Measurements from ENCODE around the gene SRGN.

The SRGN gene

DNA sequence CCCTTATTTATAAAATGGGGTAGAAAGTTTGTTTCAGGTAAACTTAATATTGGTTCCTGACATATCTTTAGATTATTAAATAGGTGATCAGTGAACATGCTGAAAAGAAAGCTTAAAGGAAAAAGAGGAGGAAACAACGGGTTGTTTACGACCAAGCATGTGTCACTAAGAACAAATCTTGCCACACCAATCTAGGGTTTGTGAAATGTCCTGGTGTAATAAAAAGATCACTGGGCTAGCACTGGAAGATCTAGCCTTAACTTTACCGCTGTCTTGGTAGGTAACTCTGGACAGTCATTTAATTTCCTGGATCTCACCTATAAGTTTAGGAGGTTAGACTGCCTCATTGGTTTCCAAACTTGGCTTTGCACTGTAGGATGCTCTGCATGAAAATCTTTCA, 55.1 kb downstream of the SRGN start:
- DNase-seq, result no peak

DNA sequence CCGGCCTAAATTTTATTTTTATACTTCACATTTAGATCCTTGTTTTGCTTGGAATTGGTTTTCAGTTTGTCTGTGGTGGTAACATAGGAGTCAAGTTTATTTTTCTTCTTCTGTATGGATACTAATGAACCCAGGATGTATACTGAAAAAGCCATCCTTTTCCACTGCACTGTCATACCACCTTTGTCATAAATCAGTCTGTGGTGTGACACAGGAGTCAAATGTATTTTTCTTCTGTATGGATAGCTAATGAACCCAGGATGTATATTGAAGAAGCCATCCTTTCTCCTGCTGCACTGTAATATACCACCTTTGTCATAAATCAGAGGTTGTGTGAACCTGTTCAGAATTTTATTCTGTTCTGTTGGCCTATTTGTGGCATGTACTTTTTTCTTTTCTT, 57.4 kb downstream of the SRGN start:
- DNase-seq, result no peak

DNA sequence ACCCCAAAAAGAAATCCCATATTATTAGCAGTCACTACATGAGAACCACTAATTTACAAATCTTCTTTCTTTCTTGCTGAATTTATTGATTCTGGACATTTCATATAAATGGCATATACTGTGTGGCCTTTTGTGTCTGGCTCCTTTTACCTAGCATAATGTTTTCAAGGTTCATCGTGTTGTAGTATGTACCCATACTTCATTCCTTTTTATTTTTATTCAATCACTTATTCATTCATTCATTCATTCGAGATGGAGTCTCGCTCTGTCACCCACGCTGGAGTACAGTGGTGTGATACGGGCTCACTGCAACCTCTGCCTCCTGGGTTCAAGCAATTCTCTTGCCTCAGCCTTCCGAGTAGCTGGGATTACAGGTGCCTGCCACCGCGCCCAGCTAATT, 58.0 kb downstream of the SRGN start:
- no peak for DNase-seq

DNA sequence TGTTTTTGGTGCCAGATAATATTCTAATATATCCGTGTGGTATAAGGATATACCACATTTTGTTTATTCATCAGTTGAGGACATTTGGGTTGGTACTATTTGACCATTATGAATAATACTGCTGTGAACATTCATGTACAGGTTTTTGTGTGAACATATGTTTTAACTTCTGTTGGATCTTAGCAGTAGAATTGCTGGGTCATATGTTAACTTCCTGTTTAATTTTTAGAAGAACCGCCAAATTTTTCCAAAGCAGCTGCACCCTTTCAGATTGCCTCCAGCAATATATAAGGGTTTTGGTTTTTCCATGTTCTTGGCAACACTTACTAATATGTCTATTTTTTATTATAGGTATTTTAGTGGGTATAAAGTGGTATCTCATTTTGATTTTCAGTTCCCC, 58.9 kb downstream of the SRGN start:
- DNase-seq, result no peak

DNA sequence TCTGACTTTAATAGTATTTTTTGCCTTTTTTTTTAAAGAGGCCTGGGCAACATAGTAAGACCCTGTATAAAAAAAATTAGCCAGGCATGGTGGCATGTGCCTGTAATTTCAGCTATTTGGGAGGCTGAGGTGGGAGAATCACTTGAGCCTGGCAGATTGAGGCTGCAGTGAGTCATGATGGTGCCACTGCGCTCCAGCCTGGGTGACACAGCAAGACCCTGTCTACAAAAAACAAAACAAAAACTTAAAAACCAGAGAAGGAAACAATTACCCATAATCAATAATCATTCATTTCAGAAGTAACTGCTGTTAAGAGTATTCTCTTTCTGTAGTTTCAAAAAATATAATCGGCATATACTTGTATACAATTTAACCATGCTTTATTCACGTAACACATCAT, 64.1 kb downstream of the SRGN start:
- DNase-seq, result no peak

DNA sequence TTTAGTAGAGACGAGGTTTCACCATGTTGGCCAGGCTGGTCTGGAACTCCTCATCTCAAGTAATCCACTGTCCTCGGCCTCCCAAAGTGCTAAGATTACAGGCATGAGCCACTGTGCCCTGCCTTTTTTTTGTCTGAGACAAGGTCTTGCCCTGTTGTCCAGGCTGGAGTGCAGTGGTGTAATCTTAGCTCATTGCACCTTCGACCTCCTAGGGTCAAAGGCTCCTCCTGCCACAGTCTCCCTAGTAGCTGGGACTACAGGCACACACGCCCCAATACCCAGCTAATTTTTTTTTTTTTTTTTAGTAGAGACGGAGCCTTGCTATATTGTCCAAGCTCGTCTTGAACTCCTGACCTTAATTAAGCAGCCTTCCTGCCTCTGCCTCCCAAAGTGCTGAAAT, 65.3 kb downstream of the SRGN start:
- DNase-seq, result no peak
